ENCODE measurements around the gene LRMDA. TPM values are rescaled to one million over a fixed set of nuclear protein-coding genes. Genes with fewer than 3 reads are reported as not detected.

LRMDA gene
- polyA plus RNA-seq, 1 donor (not counting 4 experiments of a cell fraction or from before 2014, with no cell fraction given) = not detected

GRCh38 chr10:76291885-76292284 is 860.5 kb downstream of the LRMDA start:
- Histone ChIP-seq H3K4me3 (ENCODE audit: control insufficient read depth in 2 of 3, extremely low read depth in 1 of 3, insufficient read depth in 2 of 3, low read depth in 1 of 3, low read length in 3 of 3) (no peak overlapping the region), H3K27me3 (ENCODE audit: control insufficient read depth, extremely low read depth, insufficient read depth, low read length) (no peaks in the 10 kb centered on the region), H2AFZ (ENCODE audit: control insufficient read depth, low read length) (no peak overlapping the region), H3K9me3 (ENCODE audit: control insufficient read depth, low read depth, low read length) (no peaks in the 10 kb centered on the region), H3K27ac (ENCODE audit: control insufficient read depth, insufficient read depth, low read length) (no peak overlapping the region), H3K36me3 (ENCODE audit: control insufficient read depth in 2 of 2, extremely low read depth in 1 of 2, insufficient read depth in 2 of 2, low read length in 2 of 2) (no peaks in the 10 kb centered on the region), H4K20me1 (ENCODE audit: control insufficient read depth, extremely low read depth, insufficient read depth, low read length) (no peaks in the 10 kb centered on the region), H3K4me2 (ENCODE audit: control insufficient read depth, extremely low read depth, insufficient read depth, low read depth, low read length) (no peak overlapping the region), H3K4me1 (ENCODE audit: control insufficient read depth, extremely low read depth, insufficient read depth, low read length) (peaks cover 4% of the 10 kb centered on the region), H3K9me1 (ENCODE audit: control insufficient read depth, extremely low read depth, insufficient read depth, low read length) (no peaks in the 10 kb centered on the region), H3K79me2 (ENCODE audit: control insufficient read depth, insufficient read depth, low read length) (no peaks in the 10 kb centered on the region), H3K9ac (ENCODE audit: control insufficient read depth, extremely low read depth, insufficient read depth, low read length) (no peak overlapping the region)
- DNase-seq (ENCODE audit: low read depth, low spot score) (no peak), FAIRE-seq (no peak)
- dilution Hi-C loops (cut with MboI; ENCODE audit: extremely low pct_ligation_motif_present, low sequenced_read_pairs) = no loop called here
- TF ChIP-seq EZH2 (IDR thresholded peaks at IDR 0.05; ENCODE audit: low read length) = no peak
- no peak for TF ChIP-seq CTCF (optimal IDR thresholded peaks at IDR 0.05 in 1 of 3, IDR thresholded peaks at IDR 0.05 in 1 of 3, conservative IDR thresholded peaks at IDR 0.05 in 1 of 3; ENCODE audit: extremely low read depth in 1 of 3, insufficient read depth in 2 of 3, low read length in 3 of 3)

GRCh38 chr10:76296957-76297356 is 865.5 kb downstream of the LRMDA start:
- H3K27me3 ChIP-seq (ENCODE audit: control insufficient read depth, extremely low read depth, insufficient read depth, low read length) = no peaks in the 10 kb centered on the region
- no peaks in the 10 kb centered on the region for H3K4me1 ChIP-seq (ENCODE audit: control insufficient read depth, extremely low read depth, insufficient read depth, low read length)
- H3K9ac ChIP-seq (ENCODE audit: control insufficient read depth, extremely low read depth, insufficient read depth, low read length) = no peak overlapping the region
- DNase-seq (ENCODE audit: low read depth, low spot score) (no peak), FAIRE-seq (no peak)
- no peaks in the 10 kb centered on the region for H3K36me3 ChIP-seq (ENCODE audit: control insufficient read depth in 2 of 2, extremely low read depth in 1 of 2, insufficient read depth in 2 of 2, low read length in 2 of 2)
- dilution Hi-C loops (cut with MboI; ENCODE audit: extremely low pct_ligation_motif_present, low sequenced_read_pairs) = no loop called here
- H3K9me3 ChIP-seq (ENCODE audit: control insufficient read depth, low read depth, low read length) = no peaks in the 10 kb centered on the region
- no peaks in the 10 kb centered on the region for H3K9me1 ChIP-seq (ENCODE audit: control insufficient read depth, extremely low read depth, insufficient read depth, low read length)
- H4K20me1 ChIP-seq (ENCODE audit: control insufficient read depth, extremely low read depth, insufficient read depth, low read length) = no peaks in the 10 kb centered on the region
- no peaks in the 10 kb centered on the region for H3K79me2 ChIP-seq (ENCODE audit: control insufficient read depth, insufficient read depth, low read length)
- no peak for TF ChIP-seq CTCF (optimal IDR thresholded peaks at IDR 0.05 in 1 of 3, IDR thresholded peaks at IDR 0.05 in 1 of 3, conservative IDR thresholded peaks at IDR 0.05 in 1 of 3; ENCODE audit: extremely low read depth in 1 of 3, insufficient read depth in 2 of 3, low read length in 3 of 3)
- TF ChIP-seq EZH2 (IDR thresholded peaks at IDR 0.05; ENCODE audit: low read length) = no peak
- H2AFZ ChIP-seq (ENCODE audit: control insufficient read depth, low read length) = no peak overlapping the region
- no peak overlapping the region for H3K4me2 ChIP-seq (ENCODE audit: control insufficient read depth, extremely low read depth, insufficient read depth, low read depth, low read length)
- no peak overlapping the region for H3K4me3 ChIP-seq (ENCODE audit: control insufficient read depth in 2 of 3, extremely low read depth in 1 of 3, insufficient read depth in 2 of 3, low read depth in 1 of 3, low read length in 3 of 3)
- no peak overlapping the region for H3K27ac ChIP-seq (ENCODE audit: control insufficient read depth, insufficient read depth, low read length)

All from keratinocyte (primary cell).